Stimulated activated CD8-positive, alpha-beta memory T cell treated with anti-CD3 and anti-CD28 coated beads, Interleukin-15, amount 100 ng/mL, for 24 hours (primary cell): ENCODE measurements around the gene SLC25A11.
"Not testable (repeated sequence)": the region's sequence is repeated elsewhere in the genome, so short reads cannot be mapped to it uniquely, and the experiment has no call there.

Source experiments
- DNase-seq: peaks from one replicate; pipeline ENCODE4 v3.0.0-alpha.2; 2020; ENCODE audit warnings: low read depth

SLC25A11 gene

DNA sequence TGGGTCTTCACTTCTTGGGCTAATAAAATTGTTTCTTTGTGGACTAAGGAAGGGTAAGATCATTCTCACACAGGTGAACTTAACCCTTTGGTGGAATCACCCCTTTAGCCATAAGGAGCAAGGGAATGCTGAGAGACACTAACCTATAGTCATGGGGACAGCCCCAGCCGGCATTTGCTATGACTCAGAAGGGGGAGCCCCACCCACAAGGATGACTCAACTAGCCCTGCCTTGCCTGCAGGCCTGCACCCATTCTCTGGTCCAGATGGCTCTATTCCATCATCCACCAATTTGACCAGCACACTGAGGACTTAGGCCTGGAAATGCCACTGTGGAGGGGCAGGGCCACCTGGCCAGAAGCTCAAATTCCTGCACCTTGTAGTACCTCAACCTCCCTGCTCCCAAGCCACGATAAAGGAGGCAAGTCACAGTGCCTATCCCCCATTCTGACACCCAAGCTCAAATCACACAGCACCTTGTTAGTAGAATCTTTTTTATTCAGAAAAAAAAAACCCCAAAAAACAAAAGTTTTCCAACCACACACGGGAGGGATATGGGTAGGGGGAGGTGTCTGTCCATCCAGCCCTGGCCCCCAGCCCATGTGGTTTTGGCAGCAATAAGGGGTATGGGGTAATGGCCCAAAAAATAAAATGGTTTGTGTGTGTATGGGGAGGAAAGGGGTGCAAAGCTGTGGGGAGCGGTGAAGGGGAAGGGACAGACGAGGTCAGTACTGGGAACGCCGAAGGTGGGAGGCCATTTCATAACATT, 5.5 kb upstream of the SLC25A11 start:
- peak; percentile 51 for DNase-seq

DNA sequence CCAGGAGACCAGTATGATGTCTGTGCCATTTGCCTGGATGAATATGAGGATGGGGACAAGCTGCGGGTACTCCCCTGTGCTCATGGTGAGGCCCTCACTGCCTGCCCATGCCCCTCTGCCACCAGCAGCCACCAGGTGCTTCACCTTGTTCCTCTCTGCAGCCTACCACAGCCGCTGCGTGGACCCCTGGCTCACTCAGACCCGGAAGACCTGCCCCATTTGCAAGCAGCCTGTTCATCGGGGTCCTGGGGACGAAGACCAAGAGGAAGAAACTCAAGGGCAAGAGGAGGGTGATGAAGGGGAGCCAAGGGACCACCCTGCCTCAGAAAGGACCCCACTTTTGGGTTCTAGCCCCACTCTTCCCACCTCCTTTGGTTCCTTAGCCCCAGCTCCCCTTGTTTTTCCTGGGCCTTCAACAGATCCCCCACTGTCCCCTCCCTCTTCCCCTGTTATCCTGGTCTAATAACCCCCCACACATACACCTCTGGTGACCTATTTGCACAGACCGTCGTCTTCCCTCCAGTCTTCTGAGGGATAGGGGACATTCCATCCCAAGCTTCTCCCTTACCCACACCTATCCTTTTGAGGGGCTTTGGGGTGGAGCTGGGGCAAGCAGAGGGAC, 4.8 kb upstream of the SLC25A11 start:
- no peak for DNase-seq

DNA sequence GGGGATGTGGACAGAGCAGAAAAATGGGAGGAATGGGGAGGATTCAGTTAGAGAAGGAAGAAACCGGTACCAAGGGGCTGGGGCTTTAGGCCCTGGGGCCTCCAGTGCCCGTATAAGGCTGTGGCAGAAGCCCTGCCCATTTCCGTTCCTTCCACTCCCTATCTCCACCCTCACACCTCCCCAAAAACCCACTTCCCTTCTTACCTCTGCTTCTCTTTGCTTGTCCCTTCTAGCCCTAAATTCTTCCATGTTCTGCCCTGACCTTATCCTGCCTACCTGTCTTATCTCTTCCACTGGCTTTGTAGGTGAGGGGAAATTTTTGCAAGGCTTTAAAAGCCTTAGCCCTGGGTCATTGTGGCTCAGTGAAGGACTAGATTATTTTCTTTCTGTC, 4.3 kb upstream of the SLC25A11 start:
- DNase-seq: no peak

GRCh38 chr17:4942760-4943508, 3.1 kb upstream of the SLC25A11 start:
- DNase-seq: no peak

DNA sequence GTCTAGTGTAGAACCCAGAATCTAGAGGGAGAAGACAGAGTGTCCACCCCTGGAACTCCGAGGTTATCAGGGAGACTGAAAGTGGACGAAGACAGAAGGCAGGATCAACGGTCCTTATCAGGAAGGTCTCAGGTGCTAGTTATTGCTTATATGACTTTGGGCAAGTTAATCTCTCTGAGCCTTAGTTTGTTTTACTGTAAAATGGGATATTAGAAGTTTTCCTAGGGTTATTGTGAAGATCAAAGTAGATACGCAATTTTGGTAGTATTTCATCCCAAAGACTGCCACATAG, 1.4 kb upstream of the SLC25A11 start:
- no peak for DNase-seq

GRCh38 chr17:4940555-4941318, 891 bp upstream of the SLC25A11 start:
- no peak for DNase-seq

GRCh38 chr17:4939546-4939795, 375 bp downstream of the SLC25A11 start:
- no peak for DNase-seq

- no peak for DNase-seq
Observed at GRCh38 chr17:4938688-4939545, 929 bp downstream of the SLC25A11 start.

- DNase-seq: no peak
Observed at GRCh38 chr17:4938069-4938491, 1.8 kb downstream of the SLC25A11 start.

DNA sequence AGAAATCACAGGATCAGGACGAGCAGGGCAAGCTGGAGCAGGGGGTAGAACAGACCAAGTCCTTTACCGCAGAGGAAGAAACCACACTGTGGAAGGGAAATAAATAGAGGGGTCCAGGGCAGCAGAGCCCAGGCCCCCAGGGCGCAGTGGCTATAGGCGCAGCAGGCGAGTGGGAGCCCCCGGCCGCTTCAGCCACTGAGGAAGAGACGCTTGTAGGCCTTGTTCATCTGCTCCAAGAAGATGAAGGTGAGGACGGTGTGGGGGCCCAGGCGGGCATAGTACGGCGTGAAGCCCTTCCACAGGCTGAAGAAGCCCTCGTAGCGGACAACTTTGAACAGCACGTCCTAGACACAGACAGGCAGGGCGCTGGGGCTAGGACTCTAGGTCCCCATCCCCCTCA, 2.3 kb downstream of the SLC25A11 start:
- no peak for DNase-seq

DNA sequence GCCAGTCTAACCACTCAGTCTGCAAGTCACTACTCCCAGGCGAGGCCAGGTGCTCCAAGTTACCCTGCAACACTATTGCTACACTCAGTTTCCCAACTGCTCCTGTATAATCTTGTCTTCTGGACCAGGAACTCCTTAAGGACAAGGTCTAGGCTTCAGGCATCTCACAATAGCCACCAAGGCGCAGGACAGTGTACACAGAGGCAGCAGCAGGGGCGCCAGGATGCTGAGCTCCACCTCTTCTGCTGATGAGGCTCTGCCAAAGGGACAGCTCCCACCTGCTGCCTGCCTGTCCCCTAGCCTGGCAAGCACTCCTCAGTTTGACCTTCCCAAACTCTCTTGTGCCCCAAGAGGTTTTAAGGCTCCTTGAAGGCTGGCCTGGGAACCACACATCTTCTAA, 3.4 kb downstream of the SLC25A11 start:
- no peak for DNase-seq

GRCh38 chr17:4935650-4936049, 4.2 kb downstream of the SLC25A11 start:
- DNase-seq: no peak

DNA sequence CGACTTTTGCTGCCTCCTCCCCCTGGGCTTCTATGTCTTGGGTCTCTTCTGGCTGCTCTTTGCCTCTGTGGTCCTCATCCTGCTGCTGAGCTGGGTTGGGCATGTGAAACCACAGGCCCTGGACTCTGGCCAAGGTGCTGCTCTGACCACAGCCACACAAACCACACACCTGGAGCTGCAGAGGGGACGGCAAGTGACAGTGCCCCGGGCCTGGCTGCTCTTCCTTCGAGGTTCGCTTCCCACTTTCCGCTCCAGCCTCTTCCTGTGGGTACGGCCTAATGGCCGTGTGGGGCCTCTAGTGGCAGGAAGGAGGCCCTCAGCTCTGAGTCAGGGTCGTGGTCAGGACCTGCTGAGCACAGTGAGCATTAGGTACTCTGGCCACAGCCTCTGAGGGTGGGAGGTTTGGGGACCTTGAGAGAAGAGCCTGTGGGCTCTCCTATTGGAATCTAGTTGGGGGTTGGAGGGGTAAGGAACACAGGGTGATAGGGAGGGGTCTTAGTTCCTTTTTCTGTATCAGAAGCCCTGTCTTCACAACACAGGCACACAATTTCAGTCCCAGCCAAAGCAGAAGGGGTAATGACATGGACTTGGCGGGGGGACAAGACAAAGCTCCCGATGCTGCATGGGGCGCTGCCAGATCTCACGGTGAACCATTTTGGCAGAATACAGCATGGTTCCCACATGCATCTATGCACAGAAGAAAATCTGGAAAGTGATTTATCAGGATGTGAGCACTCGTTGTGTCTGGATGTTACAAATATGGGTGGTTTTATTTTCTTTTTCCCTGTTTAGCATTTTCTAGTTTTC, 5.5 kb downstream of the SLC25A11 start:
- no peak for DNase-seq

- no peak for DNase-seq
Observed at GRCh38 chr17:4933646-4934045, 6.2 kb downstream of the SLC25A11 start.

- DNase-seq: no peak
Observed at GRCh38 chr17:4932756-4933155, 7.1 kb downstream of the SLC25A11 start.

DNA sequence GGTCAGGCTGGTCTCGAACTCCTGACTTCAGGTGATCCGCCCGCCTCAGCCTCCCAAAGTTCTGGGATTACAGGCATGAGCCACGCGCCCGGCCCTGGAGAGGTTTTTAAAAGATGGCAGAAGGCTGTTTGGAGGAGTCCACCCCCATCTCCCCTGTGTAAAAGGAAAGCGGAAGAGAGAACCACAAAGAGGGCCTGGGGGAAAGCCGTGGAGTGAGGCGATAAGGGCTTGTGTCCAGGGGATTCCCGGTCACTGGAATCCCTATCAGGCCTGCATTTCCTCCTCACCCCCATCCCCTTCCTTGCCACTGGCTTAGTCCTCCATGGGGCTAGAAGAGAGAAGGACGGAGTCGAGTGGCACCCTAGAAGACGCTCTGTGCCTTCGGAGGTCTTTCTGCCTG, 7.9 kb downstream of the SLC25A11 start, which contains the start of gene GP1BA:
GP1BA (plus strand) TSS at position 315 of the 400 bp plus-strand sequence. CDS start 328 bp downstream, outside the sequence.
- DNase-seq: no peak

- DNase-seq: no peak
Observed at GRCh38 chr17:4928881-4929280, 11.0 kb downstream of the SLC25A11 start.

DNA sequence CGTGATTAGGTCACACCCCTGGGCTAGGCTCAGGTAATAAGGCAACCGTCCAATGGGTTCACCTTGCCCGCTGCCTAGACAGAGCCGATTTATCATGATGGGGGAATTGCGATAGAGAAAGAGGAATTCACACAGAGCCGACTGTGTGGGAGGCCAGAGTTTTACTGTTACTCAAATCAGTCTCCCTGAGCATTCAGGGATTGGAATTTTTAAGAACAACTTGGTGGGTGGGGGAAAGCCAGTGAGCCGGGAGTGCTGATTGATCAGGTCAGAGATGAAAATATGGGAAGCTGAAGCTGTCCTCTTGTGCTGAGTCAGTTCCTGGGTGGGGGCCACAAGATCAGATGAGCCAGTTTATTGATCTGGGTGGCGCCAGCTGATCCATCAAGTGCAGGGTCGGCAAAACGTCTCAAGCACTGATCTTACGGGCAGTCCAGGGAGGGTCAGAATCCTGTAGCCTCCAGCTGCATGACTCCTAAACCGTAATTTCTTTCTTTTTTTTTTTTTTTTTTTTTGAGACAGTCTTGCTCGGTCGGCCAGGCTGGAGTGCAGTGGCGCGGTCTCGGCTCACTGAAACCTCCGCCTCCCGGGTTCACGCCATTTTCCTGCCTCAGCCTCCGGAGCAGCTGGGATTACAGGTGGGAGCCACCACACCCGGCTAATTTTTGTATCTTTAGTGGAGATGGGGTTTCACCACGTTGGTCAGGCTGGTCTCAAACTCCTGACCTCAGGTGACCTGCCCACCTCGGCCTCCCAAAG, 13.1 kb downstream of the SLC25A11 start:
- not testable (repeated sequence) for DNase-seq

DNA sequence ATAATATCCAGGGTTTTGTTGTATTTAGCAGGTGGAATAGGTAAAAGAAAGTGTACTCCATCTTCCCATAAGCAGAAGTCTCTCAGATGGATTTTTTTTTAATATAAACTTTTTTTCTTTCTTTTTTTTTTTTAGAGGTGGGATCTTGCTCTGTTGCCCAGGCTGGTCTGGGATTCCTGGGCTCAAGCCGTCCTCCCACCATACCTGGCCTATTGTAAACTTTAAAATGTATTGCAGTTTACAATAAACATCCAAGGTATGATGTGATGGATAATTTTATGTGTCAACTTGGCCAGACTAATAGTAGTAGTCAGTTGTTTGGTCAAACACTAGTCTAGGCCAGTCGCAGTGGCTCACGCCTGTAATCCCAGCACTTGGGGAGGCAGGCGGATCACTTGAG, 18.5 kb downstream of the SLC25A11 start:
- DNase-seq: no peak
